ENCODE results near the gene IFNAR1.
"Not testable (repeated sequence)": the region's sequence is repeated elsewhere in the genome, so short reads cannot be mapped to it uniquely, and the experiment has no call there.

Gene IFNAR1

GRCh38 chr21:33362044-33362555 is 37.3 kb downstream of the IFNAR1 start:
- TF ChIP-seq JUND (IDR thresholded peaks at IDR 0.05; ENCODE audit: low read depth): no peak
- in situ Hi-C loops (cut with HindIII; ENCODE audit: low pct_unique_long_range_greater_than_20kb, low sequenced_read_pairs): no loop called here
- peak in 1 of 2 experiments; percentile 92 for DNase-seq (ENCODE audit: low read depth in 1 of 2, low spot score in 1 of 2)

- DNase-seq (ENCODE audit: low read depth in 1 of 2, low spot score in 1 of 2); in situ Hi-C loops (cut with HindIII; ENCODE audit: low pct_unique_long_range_greater_than_20kb, low sequenced_read_pairs): not testable (repeated sequence)
Measured at GRCh38 chr21:33363911-33364609, 39.3 kb downstream of the IFNAR1 start.

DNA sequence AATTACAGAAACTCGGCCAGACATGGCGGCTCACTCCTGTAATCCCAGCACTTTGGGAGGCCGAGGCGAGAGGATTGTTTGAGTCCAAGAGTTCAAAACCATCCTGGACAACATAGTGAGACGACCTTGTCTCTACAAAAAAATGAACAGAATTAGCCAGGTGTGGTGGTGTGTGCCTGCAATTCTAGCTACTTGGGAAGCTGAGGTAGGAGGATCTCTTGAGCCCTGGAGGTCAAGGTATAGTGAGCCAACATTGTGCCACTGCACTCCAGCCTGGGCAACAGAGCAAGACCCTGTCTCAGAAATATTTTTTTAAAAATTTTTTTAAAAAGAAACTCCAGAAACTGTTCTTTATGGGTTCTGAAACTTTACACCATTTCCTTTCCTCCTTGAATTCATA is 40.1 kb downstream of the IFNAR1 start:
- no peak for DNase-seq (ENCODE audit: low read depth in 1 of 2, low spot score in 1 of 2)
- TF ChIP-seq JUND (IDR thresholded peaks at IDR 0.05; ENCODE audit: low read depth): no peak
- in situ Hi-C loops (cut with HindIII; ENCODE audit: low pct_unique_long_range_greater_than_20kb, low sequenced_read_pairs): no loop called here

DNA sequence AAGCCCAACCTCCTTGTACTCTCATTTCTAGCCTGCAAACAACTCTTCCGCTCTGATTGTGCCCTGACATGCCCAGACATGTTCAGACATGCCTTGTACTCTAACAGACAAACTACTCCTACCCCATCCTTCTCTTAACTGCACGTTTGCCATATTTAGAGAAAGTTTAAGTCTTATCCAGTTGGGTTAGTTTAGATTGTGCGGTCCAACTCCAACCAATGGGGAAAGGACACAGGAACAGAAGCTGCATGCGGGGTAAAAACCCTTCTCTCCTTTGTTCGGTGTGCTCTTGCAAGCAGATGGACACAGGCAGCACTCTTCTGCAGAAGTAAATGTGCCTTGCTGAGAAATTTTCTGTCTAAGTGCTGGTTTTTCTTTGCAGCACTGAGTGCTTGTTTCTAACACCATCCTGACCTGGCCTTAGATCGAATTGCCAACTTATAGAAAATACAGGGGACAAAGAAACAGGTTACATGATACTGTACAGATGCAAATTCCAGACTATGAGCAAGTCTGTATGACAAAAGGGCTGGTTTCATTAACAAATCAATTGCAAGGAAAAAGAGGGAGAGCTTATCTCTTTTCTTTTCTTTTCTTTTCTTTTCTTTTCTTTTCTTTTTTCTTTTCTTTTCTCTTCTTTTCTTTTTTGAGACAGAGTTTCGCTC is 42.7 kb downstream of the IFNAR1 start:
- DNase-seq (ENCODE audit: low read depth in 1 of 2, low spot score in 1 of 2): peak in 1 of 2 experiments; percentile 57
- TF ChIP-seq JUND (IDR thresholded peaks at IDR 0.05; ENCODE audit: low read depth): no peak
- in situ Hi-C loops (cut with HindIII; ENCODE audit: low pct_unique_long_range_greater_than_20kb, low sequenced_read_pairs): no loop called here

GRCh38 chr21:33368124-33368523 is 43.4 kb downstream of the IFNAR1 start:
- TF ChIP-seq JUND (IDR thresholded peaks at IDR 0.05; ENCODE audit: low read depth): no peak
- no peak for DNase-seq (ENCODE audit: low read depth in 1 of 2, low spot score in 1 of 2)
- in situ Hi-C loops (cut with HindIII; ENCODE audit: low pct_unique_long_range_greater_than_20kb, low sequenced_read_pairs): no loop called here

DNA sequence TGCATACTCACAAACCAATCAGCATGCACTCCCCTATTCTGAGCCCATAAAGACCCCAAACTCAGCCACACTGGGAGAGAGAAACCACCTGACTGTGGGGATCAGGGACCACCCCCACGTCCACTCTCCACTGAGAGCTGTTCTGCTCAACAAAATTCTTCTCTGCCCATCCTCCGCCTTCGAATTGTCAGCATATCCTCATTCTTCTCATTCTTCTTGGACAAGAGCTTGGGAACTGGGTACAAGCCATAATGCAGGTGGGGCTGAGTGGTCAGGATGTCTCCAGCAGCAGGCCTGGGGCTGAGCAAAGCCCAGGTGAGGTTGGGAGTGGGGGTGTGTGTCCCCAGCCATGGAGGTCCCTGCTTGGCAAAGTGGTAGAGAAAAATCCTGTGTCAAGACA is 43.8 kb downstream of the IFNAR1 start:
- in situ Hi-C loops (cut with HindIII; ENCODE audit: low pct_unique_long_range_greater_than_20kb, low sequenced_read_pairs): no loop called here
- DNase-seq (ENCODE audit: low read depth in 1 of 2, low spot score in 1 of 2): peak in 1 of 2 experiments; percentile 26
- TF ChIP-seq JUND (IDR thresholded peaks at IDR 0.05; ENCODE audit: low read depth): no peak

- TF ChIP-seq JUND (IDR thresholded peaks at IDR 0.05; ENCODE audit: low read depth): no peak
- in situ Hi-C loops (cut with HindIII; ENCODE audit: low pct_unique_long_range_greater_than_20kb, low sequenced_read_pairs): no loop called here
- DNase-seq (ENCODE audit: low read depth in 1 of 2, low spot score in 1 of 2): no peak
Measured at GRCh38 chr21:33369586-33369985, 44.8 kb downstream of the IFNAR1 start.

DNA sequence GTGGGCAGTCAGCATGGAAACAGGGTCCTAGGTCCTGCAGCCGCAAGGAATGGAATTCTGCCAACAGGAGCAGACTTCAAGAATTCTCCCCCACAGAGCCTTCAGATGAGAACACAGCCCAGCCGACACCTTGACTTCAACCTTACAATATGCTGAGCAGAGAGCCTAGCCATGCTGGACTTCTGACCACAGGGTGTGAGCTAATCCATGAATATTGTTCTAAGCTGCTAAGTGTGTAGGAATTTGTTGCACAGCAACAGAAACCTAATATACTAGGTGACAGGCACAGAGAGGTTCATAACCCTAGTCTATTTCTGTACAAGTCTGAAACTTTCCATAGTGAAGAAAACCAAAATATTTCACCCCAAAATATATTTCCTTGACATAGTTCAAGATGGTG is 45.5 kb downstream of the IFNAR1 start:
- no peak for TF ChIP-seq JUND (IDR thresholded peaks at IDR 0.05; ENCODE audit: low read depth)
- in situ Hi-C loops (cut with HindIII; ENCODE audit: low pct_unique_long_range_greater_than_20kb, low sequenced_read_pairs): no loop called here
- no peak for DNase-seq (ENCODE audit: low read depth in 1 of 2, low spot score in 1 of 2)

DNA sequence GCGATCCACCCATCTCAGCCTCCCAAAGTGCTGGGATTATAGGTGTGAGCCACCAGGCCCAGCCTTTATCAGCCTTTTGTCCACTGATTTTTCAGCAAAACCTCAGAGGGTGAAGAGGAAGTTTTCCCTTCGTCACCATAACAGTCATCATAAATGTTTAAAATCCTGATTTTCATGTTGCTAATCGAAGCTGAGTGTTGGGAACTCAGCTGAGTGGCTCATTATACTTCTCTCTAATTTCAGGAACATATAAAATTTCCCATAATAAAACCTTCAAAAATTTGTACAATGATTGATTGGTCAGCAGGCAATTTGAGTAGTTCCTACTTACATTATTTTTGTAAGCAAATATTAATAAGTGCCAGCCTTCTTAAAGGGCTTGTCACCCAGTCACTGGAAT is 46.6 kb downstream of the IFNAR1 start:
- no peak for TF ChIP-seq JUND (IDR thresholded peaks at IDR 0.05; ENCODE audit: low read depth)
- in situ Hi-C loops (cut with HindIII; ENCODE audit: low pct_unique_long_range_greater_than_20kb, low sequenced_read_pairs): no loop called here
- no peak for DNase-seq (ENCODE audit: low read depth in 1 of 2, low spot score in 1 of 2)

DNA sequence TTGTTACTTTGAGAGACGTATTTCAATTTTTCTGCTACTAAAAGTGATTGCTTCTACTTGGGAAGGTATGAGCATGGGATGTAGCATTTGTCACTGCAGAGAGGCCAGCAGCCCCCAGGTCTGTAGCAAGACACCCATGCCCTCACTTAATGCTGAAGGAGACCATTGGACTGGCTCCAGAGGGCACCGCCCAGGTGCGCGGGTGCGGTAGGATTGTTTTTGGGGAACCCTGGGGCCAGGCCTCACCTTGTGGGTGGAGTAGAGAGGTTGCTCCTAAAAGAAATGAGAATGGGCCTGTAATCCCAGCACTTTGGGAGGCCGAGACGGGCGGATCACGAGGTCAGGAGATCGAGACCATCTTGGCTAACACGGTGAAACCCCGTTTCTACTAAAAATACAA is 47.8 kb downstream of the IFNAR1 start:
- no peak for DNase-seq (ENCODE audit: low read depth in 1 of 2, low spot score in 1 of 2)
- TF ChIP-seq JUND (IDR thresholded peaks at IDR 0.05; ENCODE audit: low read depth): no peak
- in situ Hi-C loops (cut with HindIII; ENCODE audit: low pct_unique_long_range_greater_than_20kb, low sequenced_read_pairs): no loop called here

GRCh38 chr21:33373451-33373850 is 48.7 kb downstream of the IFNAR1 start:
- TF ChIP-seq JUND (IDR thresholded peaks at IDR 0.05; ENCODE audit: low read depth): no peak
- in situ Hi-C loops (cut with HindIII; ENCODE audit: low pct_unique_long_range_greater_than_20kb, low sequenced_read_pairs): no loop called here
- no peak for DNase-seq (ENCODE audit: low read depth in 1 of 2, low spot score in 1 of 2)

DNA sequence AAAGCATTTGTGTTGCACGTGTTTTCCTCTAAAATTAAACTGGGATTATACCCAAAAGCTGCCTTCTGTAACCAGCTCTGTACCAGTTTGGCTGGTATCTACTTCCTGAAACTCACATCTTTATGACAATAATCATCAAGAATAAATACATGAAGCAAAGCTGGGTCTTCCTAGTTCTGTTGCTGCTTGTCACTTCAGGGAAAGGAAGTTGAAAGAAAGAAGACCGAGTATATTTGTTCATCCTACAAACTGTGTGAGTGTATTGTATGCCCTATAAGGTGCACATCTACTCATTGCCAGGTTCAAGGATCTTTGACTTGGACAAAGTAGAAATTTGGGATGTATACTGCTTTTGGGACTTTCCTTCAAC is 49.3 kb downstream of the IFNAR1 start:
- no peak for TF ChIP-seq JUND (IDR thresholded peaks at IDR 0.05; ENCODE audit: low read depth)
- no peak for DNase-seq (ENCODE audit: low read depth in 1 of 2, low spot score in 1 of 2)
- in situ Hi-C loops (cut with HindIII; ENCODE audit: low pct_unique_long_range_greater_than_20kb, low sequenced_read_pairs): no loop called here

DNA sequence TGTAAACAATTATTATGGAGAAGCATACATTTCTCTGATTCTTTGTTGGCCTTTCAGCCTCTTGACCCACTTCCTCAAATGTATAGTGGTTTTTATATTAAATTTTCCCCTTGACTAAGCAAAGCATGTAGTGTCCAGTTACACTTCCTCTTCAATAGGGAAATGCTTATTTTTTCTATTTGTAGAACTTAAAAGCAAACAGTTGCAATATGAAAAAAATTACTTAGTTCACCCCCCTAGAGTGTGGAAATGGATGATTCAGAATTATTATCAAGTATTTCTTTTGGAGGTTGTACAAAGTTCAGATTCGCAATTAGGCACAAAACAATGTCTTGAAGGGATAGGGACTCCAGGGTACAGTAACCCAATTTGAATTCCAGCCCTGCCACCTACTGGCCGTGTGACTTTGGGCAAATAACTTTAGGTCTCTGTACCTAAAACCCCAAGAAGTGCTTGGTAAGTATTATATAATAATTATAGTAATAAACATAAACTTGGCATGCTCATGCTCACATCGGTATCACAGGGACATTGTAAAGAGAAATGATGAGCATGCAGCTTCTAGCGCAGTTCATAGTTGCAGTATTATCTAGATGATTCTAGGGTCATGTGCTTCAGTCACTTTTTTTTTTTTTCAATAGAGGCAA is 49.8 kb downstream of the IFNAR1 start:
- no peak for TF ChIP-seq JUND (IDR thresholded peaks at IDR 0.05; ENCODE audit: low read depth)
- DNase-seq (ENCODE audit: low read depth in 1 of 2, low spot score in 1 of 2): peak in 1 of 2 experiments; percentile 64
- in situ Hi-C loops (cut with HindIII; ENCODE audit: low pct_unique_long_range_greater_than_20kb, low sequenced_read_pairs): no loop called here
